ENCODE measurements around the gene CIB1. TPM values are rescaled to one million over a fixed set of nuclear protein-coding genes. Genes with fewer than 3 reads are reported as not detected.

Gene CIB1
- total RNA-seq, 1 experiment from 2014 or later = 23.0 TPM

DNA sequence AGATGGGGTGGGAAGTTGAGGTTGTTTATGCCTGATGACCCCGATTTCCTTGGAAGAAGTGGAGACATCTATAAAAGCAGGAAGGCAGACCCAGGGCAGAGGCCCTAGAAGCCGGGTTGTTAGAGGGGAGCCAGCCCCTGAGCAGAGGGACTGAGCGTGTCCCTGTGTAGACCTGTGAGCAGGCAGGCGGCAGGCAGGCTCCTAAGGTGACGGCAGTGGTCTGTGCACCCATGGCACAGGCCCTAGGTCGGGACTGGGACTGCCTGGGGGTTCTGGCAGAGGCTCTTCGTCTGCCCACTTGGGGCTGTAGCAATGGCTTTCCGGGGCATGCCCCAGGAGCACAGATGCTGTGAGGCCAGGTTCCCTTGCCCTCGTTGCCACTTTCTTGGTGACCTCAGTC, 22.7 kb downstream of the CIB1 start:
- H3K4ac ChIP-seq (ENCODE audit: low read depth, low read length) = no peak overlapping the region
- H3K9me3 ChIP-seq (ENCODE audit: control insufficient read depth, low read depth, low read length) = no peaks in the 10 kb centered on the region
- Mint-ChIP-seq H3K9me3 (no peaks in the 10 kb centered on the region), H3K4me1 (peaks cover 6 to 10% of the 10 kb centered on the region in 2 experiments), H3K27me3 (ENCODE audit: low read depth) (no peaks in the 10 kb centered on the region), H3K36me3 (ENCODE audit: insufficient read depth in 1 of 3, low read depth in 3 of 3) (peaks cover 11 to 20% (median 17%) of the 10 kb centered on the region in 3 experiments; a peak in 5 of 7 replicates), H3K4me3 (no peak overlapping the region), H3K27ac (peak overlapping the region in 1 of 3 experiments; percentile 55; a peak in 3 of 7 replicates)
- H4K5ac ChIP-seq (ENCODE audit: insufficient read length, low read depth, low read length) = no peak overlapping the region
- H3K79me2 ChIP-seq (ENCODE audit: insufficient read depth, low read length) = peaks cover 3% of the 10 kb centered on the region; the same call in 1 of the 2 replicates
- H3K27me3 ChIP-seq (ENCODE audit: insufficient read depth, low read length) = no peaks in the 10 kb centered on the region
- H4K91ac ChIP-seq (ENCODE audit: insufficient read length, low read depth, low read length) = peak overlapping the region; percentile 47
- no peak overlapping the region for H3T11ph ChIP-seq (ENCODE audit: low read length)
- no peak overlapping the region for H3K4me2 ChIP-seq (ENCODE audit: insufficient read depth, insufficient read length, low read length)
- no peak for DNase-seq
- H2AFZ ChIP-seq (ENCODE audit: low read length) = no peak overlapping the region
- H4K20me1 ChIP-seq (ENCODE audit: control insufficient read depth, insufficient read depth, insufficient read length) = no peaks in the 10 kb centered on the region
- H2BK20ac ChIP-seq (ENCODE audit: low read depth, low read length, poor library complexity, severe bottlenecking) = no peak overlapping the region
- WGBS (ENCODE audit: extremely low coverage, insufficient read length, low lambda C conversion rate) = no CpG with 5 or more reads among the region's 9 CpGs
- H3K18ac ChIP-seq (ENCODE audit: insufficient read length, low read depth, low read length) = no peak overlapping the region
- no peak overlapping the region; the same call in 1 of the 2 replicates for H3K14ac ChIP-seq (ENCODE audit: insufficient read depth, low read length)
- no peak overlapping the region for H3K27ac ChIP-seq (ENCODE audit: insufficient read length, low read depth, low read length)
- no peak overlapping the region for H3K9ac ChIP-seq (ENCODE audit: extremely low read depth, insufficient read length, low read length)
- no peak overlapping the region for H2BK5ac ChIP-seq (ENCODE audit: insufficient read length, low read length)
- H3K23ac ChIP-seq (ENCODE audit: insufficient read length, low read depth, low read length) = no peak overlapping the region
- H2BK120ac ChIP-seq (ENCODE audit: low read depth, low read length, poor library complexity, severe bottlenecking) = no peak overlapping the region
- H3K79me1 ChIP-seq (ENCODE audit: insufficient read depth, low read depth, low read length, poor library complexity, severe bottlenecking) = no peaks in the 10 kb centered on the region
- no peak overlapping the region for H2BK15ac ChIP-seq (ENCODE audit: low read depth, low read length)
- H3K4me1 ChIP-seq (ENCODE audit: insufficient read depth, low read length) = no peaks in the 10 kb centered on the region
- TF ChIP-seq, protein P1, sequence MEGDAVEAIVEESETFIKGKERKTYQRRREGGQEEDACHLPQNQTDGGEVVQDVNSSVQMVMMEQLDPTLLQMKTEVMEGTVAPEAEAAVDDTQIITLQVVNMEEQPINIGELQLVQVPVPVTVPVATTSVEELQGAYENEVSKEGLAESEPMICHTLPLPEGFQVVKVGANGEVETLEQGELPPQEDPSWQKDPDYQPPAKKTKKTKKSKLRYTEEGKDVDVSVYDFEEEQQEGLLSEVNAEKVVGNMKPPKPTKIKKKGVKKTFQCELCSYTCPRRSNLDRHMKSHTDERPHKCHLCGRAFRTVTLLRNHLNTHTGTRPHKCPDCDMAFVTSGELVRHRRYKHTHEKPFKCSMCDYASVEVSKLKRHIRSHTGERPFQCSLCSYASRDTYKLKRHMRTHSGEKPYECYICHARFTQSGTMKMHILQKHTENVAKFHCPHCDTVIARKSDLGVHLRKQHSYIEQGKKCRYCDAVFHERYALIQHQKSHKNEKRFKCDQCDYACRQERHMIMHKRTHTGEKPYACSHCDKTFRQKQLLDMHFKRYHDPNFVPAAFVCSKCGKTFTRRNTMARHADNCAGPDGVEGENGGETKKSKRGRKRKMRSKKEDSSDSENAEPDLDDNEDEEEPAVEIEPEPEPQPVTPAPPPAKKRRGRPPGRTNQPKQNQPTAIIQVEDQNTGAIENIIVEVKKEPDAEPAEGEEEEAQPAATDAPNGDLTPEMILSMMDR (conservative IDR thresholded peaks at IDR 0.05) = no peak
- H4K8ac ChIP-seq (replicated peaks; ENCODE audit: insufficient read length, low read depth, low read length) = no peak overlapping the region
- peaks cover 4% of the 10 kb centered on the region for H3K23me2 ChIP-seq (ENCODE audit: insufficient read length, low read depth, low read length, poor library complexity, severe bottlenecking)
- no peak overlapping the region for H3K56ac ChIP-seq (ENCODE audit: insufficient read length, low read depth, low read length)
- no peak overlapping the region for H2BK12ac ChIP-seq (ENCODE audit: insufficient read length, low read depth, low read length)
- no peak overlapping the region for H2AK5ac ChIP-seq (ENCODE audit: insufficient read length, low read length)

All from H9 (cell line).